SK-N-SH (cell line): ENCODE results near the gene TMEM129. TPM values are rescaled to one million over a fixed set of nuclear protein-coding genes. Genes with fewer than 3 reads are reported as not detected.
A peak's percentile ranks its signal among the peaks of the same experiment; 100 is the strongest.

Experiments
- CTCF ChIA-PET: fragments of 300-600, 350-600 bp; formaldehyde crosslinking; extraction: SDS; loops from one replicate; lab custom pipeline; 2021; lab: Yijun Ruan, JAX
- POLR2A ChIA-PET: fragments of 350-600 bp; sonication (Branson Sonifier 250); formaldehyde crosslinking; extraction: SDS; loops from one replicate; lab custom pipeline; 2020; ENCODE audit warnings: antibody characterized with exemption, inconsistent platforms; lab: Yijun Ruan, JAX
- DNase-seq: peaks from one replicate; pipeline ENCODE4 v3.0.0; 2012
- H2AFZ ChIP-seq: fragments of 200-600 bp; sonication (generic); 2 replicates; pipeline ENCODE4 v1.8.1; 2016; ENCODE audit warnings: antibody characterized with exemption, mild to moderate bottlenecking, low read depth
- H3F3A ChIP-seq: fragments of 200-600 bp; sonication (generic); replicated peaks from 2 replicates; pipeline ENCODE3; 2016; ENCODE audit warnings: antibody characterized with exemption, mild to moderate bottlenecking; ENCODE audit not compliant: insufficient read depth
- H3K27ac ChIP-seq, 2 experiments: fragments of 200-500 bp in 1 of 2; fragments of 200-600 bp in 1 of 2; sonication (Bioruptor generic) in 1 of 2; sonication (generic), shearing (Covaris generic) in 1 of 2; 2 replicates each; pipeline versions ENCODE4 v1.5.1 to v1.6.1; 2014 to 2016; ENCODE audit warnings: low read depth in 2 of 2, inconsistent platforms in 1 of 2, low read length in 1 of 2, mild to moderate bottlenecking in 1 of 2, mixed read lengths in 1 of 2
- H3K27me3 ChIP-seq: fragments of 200-600 bp; sonication (generic), shearing (Covaris generic); 2 replicates; pipeline ENCODE4 v1.6.1; 2016; ENCODE audit warnings: mixed run types; ENCODE audit not compliant: insufficient read depth
- H3K36me3 ChIP-seq, 2 experiments: fragments of 200-500 bp in 1 of 2; fragments of 200-600 bp in 1 of 2; sonication (Bioruptor generic) in 1 of 2; sonication (generic) in 1 of 2; replicated peaks in 1 of 2; 2 replicates each; pipeline versions ENCODE3 to v1.5.1; 2014 to 2016; ENCODE audit warnings: low read length in 1 of 2, mild to moderate bottlenecking in 1 of 2; ENCODE audit not compliant: insufficient read depth in 2 of 2, control insufficient read depth in 1 of 2
- H3K4me1 ChIP-seq, 2 experiments: fragments of 200-500 bp in 1 of 2; fragments of 200-600 bp in 1 of 2; sonication (Bioruptor generic) in 1 of 2; sonication (generic), shearing (Covaris generic) in 1 of 2; 2 replicates each; pipeline versions ENCODE4 v1.5.1 to v1.6.1; 2014 to 2016; ENCODE audit warnings: low read depth in 1 of 2, low read length in 1 of 2, mixed run types in 1 of 2; ENCODE audit not compliant: insufficient read depth in 2 of 2, control insufficient read depth in 1 of 2
- H3K4me2 ChIP-seq: fragments of 200-600 bp; sonication (generic), shearing (Covaris generic); 2 replicates; pipeline ENCODE4 v1.6.1; 2017; ENCODE audit warnings: mixed run types
- H3K4me3 ChIP-seq, 2 experiments: fragments of 200-500 bp in 1 of 2; fragments of 200-600 bp in 1 of 2; sonication (Bioruptor generic) in 1 of 2; sonication (generic), shearing (Covaris generic) in 1 of 2; 2 replicates each; pipeline versions ENCODE4 v1.5.1 to v1.8.1; 2014 to 2016; ENCODE audit warnings: low read depth in 2 of 2, inconsistent platforms in 1 of 2, low read length in 1 of 2, mild to moderate bottlenecking in 1 of 2, mixed read lengths in 1 of 2, moderate library complexity in 1 of 2
- H3K79me2 ChIP-seq: fragments of 200-600 bp; sonication (generic); 2 replicates; pipeline ENCODE4 v1.8.1; 2017; ENCODE audit warnings: mild to moderate bottlenecking; ENCODE audit not compliant: insufficient read depth
- H3K9ac ChIP-seq: fragments of 200-600 bp; sonication (generic); 2 replicates; pipeline ENCODE4 v1.6.1; 2017; ENCODE audit warnings: mixed run types
- H3K9me2 ChIP-seq: fragments of 200-600 bp; sonication (generic); 2 replicates; pipeline ENCODE4 v1.6.1; 2017; ENCODE audit warnings: mixed run types
- H3K9me3 ChIP-seq: fragments of 200-600 bp; sonication (generic); 2 replicates; pipeline ENCODE4 v1.6.1; 2017; ENCODE audit warnings: mixed run types, mild to moderate bottlenecking, moderate library complexity
- H4K20me1 ChIP-seq: fragments of 200-600 bp; sonication (generic); 2 replicates; pipeline ENCODE4 v1.6.1; 2017; ENCODE audit warnings: mild to moderate bottlenecking, mixed run types; ENCODE audit not compliant: insufficient read depth
- FOSL2 ChIP-seq: IDR thresholded peaks from 2 replicates; pipeline ENCODE4 v1.4.0; 2012; ENCODE audit warnings: low read depth, mild to moderate bottlenecking, moderate library complexity, borderline replicate concordance
- FOXM1 ChIP-seq: IDR thresholded peaks from 2 replicates; pipeline ENCODE4 v1.4.0; 2012; ENCODE audit warnings: low read depth, mild to moderate bottlenecking
- GATA2 ChIP-seq: sonication (generic); formaldehyde crosslinking; IDR thresholded peaks from 2 replicates; pipeline ENCODE4 v1.5.0; 2020; ENCODE audit warnings: mild to moderate bottlenecking, missing genetic modification reagents
- IRF3 ChIP-seq: fragments of 150-350 bp; IDR thresholded peaks from 2 replicates; pipeline ENCODE4 v1.6.1; 2016; ENCODE audit warnings: mild to moderate bottlenecking, low read depth, low read length
- MXI1 ChIP-seq: IDR thresholded peaks from 2 replicates; pipeline ENCODE4 v1.6.1; 2012; ENCODE audit warnings: mild to moderate bottlenecking, low read depth, low read length, improper control_type of control experiment
- POLR2AphosphoS5 ChIP-seq: IDR thresholded peaks from 2 replicates; pipeline ENCODE4 v1.6.1; 2012; ENCODE audit warnings: low read depth, low read length
- RFX5 ChIP-seq: IDR thresholded peaks from 2 replicates; pipeline ENCODE4 v1.6.1; 2012; ENCODE audit warnings: mild to moderate bottlenecking, improper control_type of control experiment, low read length
- SIN3A ChIP-seq: IDR thresholded peaks from 2 replicates; pipeline ENCODE4 v1.6.1; 2012; ENCODE audit warnings: low read depth, mild to moderate bottlenecking, low read length, moderate library complexity, borderline replicate concordance
- USF2 ChIP-seq: fragments of 150-350 bp; IDR thresholded peaks from 2 replicates; pipeline ENCODE4 v1.6.1; 2017; ENCODE audit warnings: antibody characterized with exemption, low read length, low read depth, borderline replicate concordance
- WGBS: methylation state at CpG from one replicate; pipeline ENCODE4 v1.1.6; 2017; ENCODE audit warnings: low lambda C conversion rate; 5-methylcytosine and 5-hydroxymethylcytosine counted together
- polyA plus RNA-seq, 3 experiments: library from polyadenylated mRNA; depleted of rRNA; stranded (reverse); fragments of >200 nt; gene quantifications; 2 replicates each; pipeline ENCODE4 v1.2.3, GENCODE V29; 2012
- TF ChIP-seq, protein P1 (sequence below): IDR thresholded peaks from 2 replicates; pipeline ENCODE4 v1.4.0; 2012; ENCODE audit warnings: low read depth, borderline replicate concordance

The TMEM129 gene
- polyA plus RNA-seq, 1 of the 3 experiments (the other 2 are of a cell fraction), result 36.5 TPM

DNA sequence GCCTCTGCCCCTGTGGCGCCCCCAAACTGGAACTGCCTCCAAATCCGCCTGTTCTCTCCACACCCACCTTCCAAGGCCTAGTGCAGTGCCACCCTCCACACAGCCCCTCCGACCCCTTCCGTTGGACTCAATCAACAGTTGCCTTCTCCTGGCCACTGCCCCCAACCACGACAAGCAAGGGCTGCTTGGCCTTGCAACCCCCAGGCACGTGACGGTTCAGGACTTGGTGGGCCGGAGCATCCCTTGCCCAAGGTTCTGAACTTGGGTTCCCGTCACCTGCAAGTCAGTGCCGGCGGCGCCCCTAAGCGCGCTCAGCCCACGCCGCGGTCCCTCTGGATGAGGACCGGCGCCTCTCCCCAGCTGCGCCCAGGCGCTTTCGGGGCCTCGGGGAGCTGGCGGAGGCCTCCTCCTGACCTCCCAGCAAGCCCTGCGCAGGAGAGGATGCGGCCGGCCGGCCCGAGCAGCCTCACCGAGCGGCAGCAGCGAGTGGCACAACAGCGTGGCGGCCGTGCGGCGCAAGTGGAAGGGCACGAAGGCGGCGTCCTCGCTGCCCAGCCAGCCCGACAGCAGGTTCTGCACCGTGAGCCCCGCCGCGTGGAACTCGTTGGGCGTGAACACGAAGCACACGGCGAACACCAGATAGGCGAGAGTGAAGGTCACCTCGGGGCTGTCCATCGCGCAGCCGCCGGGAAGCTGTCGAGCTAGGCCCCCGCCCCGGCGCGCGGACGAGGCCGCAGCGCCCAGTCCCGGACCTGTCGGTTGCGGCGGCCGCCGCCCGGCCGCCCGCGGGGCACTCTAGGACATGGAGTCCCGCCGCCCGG, 750 bp downstream of the TMEM129 start (continued):
- TF ChIP-seq FOSL2, result no peak

- no peak overlapping the region; the same call in 1 of the 2 replicates for H3K4me2 ChIP-seq
- H3K36me3 ChIP-seq, result peaks cover 7 to 32% of the 10 kb centered on the region in 2 experiments
- no peak for TF ChIP-seq GATA2 (CRISPR knock-in tag)
- TF ChIP-seq MXI1, result 0 out of 2 replicates have a peak, but pooled peaks have one; percentile 42
- 0 out of 2 replicates have a peak, but pooled peaks have one; percentile 23 for TF ChIP-seq POLR2AphosphoS5
- no peak overlapping the region for H3K9ac ChIP-seq
- peaks cover 85% of the 10 kb centered on the region for H3K79me2 ChIP-seq
- no peaks in the 10 kb centered on the region for H3K9me2 ChIP-seq
- H3K27me3 ChIP-seq, result no peaks in the 10 kb centered on the region
- no peak overlapping the region; a peak in 1 of 4 replicates for H3K4me3 ChIP-seq
- ChIA-PET CTCF (interaction anchor here (1.4 to 15.1 kb wide), 4 partner anchors 8 to 27 kb away, joined by 5 to 232 read pairs (median 10); no protein-coding TSS in a partner anchor), POLR2A (interaction anchor here (0.8 to 1.0 kb wide), 3 partner anchors 25 to 75 kb away, joined by 3 to 4 read pairs (median 3); partner anchors contain the start of gene FGFR3)
- H3K4me1 ChIP-seq, result peaks cover 15 to 44% of the 10 kb centered on the region in 2 experiments; a peak in 2 of 4 replicates
- peak; percentile 83 for DNase-seq
- no peak overlapping the region for H2AFZ ChIP-seq
- H4K20me1 ChIP-seq, result no peaks in the 10 kb centered on the region
- peak overlapping the region in 1 of 2 experiments; percentile 74; a peak in 2 of 4 replicates for H3K27ac ChIP-seq
- H3F3A ChIP-seq, result peaks cover 24% of the 10 kb centered on the region
- 82% methylated on average over 23 of the region's 31 CpGs for WGBS
- no peaks in the 10 kb centered on the region for H3K9me3 ChIP-seq
Measured at GRCh38 chr4:1718095-1718850, 2.9 kb downstream of the TMEM129 start.

- Histone ChIP-seq H3K9me2 (no peaks in the 10 kb centered on the region), H3K9ac (no peak overlapping the region), H4K20me1 (no peaks in the 10 kb centered on the region), H3K4me2 (no peak overlapping the region), H3K79me2 (peaks cover 85% of the 10 kb centered on the region), H3K27ac (no peak overlapping the region; a peak in 1 of 4 replicates), H3K4me3 (no peak overlapping the region), H3K4me1 (peaks cover 6 to 40% of the 10 kb centered on the region in 2 experiments; a peak in 2 of 4 replicates), H2AFZ (no peak overlapping the region), H3K27me3 (no peaks in the 10 kb centered on the region), H3K9me3 (no peaks in the 10 kb centered on the region), H3F3A (peaks cover 24% of the 10 kb centered on the region), H3K36me3 (peaks cover 7 to 32% of the 10 kb centered on the region in 2 experiments)
- DNase-seq, result peak; percentile 18
- POLR2A ChIA-PET, result interaction anchor here (0.5 to 1.0 kb wide), 3 partner anchors 21 to 76 kb away, joined by 3 to 4 read pairs (median 3); partner anchors contain the start of gene FGFR3
- 98% methylated on average over 23 of the region's 32 CpGs for WGBS
- CTCF ChIA-PET, result interaction anchor here (0.9 to 15.1 kb wide), 4 partner anchors 9 to 26 kb away, joined by 3 to 232 read pairs (median 10); no protein-coding TSS in a partner anchor
- TF ChIP-seq, protein P1, sequence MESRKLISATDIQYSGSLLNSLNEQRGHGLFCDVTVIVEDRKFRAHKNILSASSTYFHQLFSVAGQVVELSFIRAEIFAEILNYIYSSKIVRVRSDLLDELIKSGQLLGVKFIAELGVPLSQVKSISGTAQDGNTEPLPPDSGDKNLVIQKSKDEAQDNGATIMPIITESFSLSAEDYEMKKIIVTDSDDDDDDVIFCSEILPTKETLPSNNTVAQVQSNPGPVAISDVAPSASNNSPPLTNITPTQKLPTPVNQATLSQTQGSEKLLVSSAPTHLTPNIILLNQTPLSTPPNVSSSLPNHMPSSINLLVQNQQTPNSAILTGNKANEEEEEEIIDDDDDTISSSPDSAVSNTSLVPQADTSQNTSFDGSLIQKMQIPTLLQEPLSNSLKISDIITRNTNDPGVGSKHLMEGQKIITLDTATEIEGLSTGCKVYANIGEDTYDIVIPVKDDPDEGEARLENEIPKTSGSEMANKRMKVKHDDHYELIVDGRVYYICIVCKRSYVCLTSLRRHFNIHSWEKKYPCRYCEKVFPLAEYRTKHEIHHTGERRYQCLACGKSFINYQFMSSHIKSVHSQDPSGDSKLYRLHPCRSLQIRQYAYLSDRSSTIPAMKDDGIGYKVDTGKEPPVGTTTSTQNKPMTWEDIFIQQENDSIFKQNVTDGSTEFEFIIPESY, result no peak
- TF ChIP-seq FOXM1 (no peak), RFX5 (no peak), USF2 (no peak), SIN3A (no peak), IRF3 (no peak)
Measured at GRCh38 chr4:1717129-1718094, 3.7 kb downstream of the TMEM129 start.
